HCT116 (cell line): ENCODE measurements around the gene MINDY4.

Experiments used
- CTCF ChIP-seq, 3 experiments: fragments of 200-600 bp in 1 of 3; sonication (generic) in 1 of 3; IDR thresholded peaks in 2 of 3; conservative IDR thresholded peaks in 1 of 3; 2 replicates each; pipeline ENCODE4 v1.5.1; 2012 to 2017; ENCODE audit warnings: low read depth in 2 of 3, low read length in 2 of 3, antibody characterized with exemption in 1 of 3, borderline replicate concordance in 1 of 3, control low read depth in 1 of 3, mild to moderate bottlenecking in 1 of 3, mixed read lengths in 1 of 3, mixed run types in 1 of 3, moderate library complexity in 1 of 3; ENCODE audit not compliant: insufficient read depth in 1 of 3
- MAX ChIP-seq: IDR thresholded peaks from 2 replicates; pipeline ENCODE4 v1.6.1; 2012
- POLR2A ChIP-seq: IDR thresholded peaks from 2 replicates; pipeline ENCODE4 v1.7.0; 2011; ENCODE audit warnings: borderline replicate concordance; ENCODE audit not compliant: insufficient read depth, insufficient read length; ENCODE audit errors: extremely low read depth
- RAD21 ChIP-seq: IDR thresholded peaks from 2 replicates; pipeline ENCODE4 v1.6.1; 2012; ENCODE audit warnings: low read depth, mild to moderate bottlenecking
- SIN3A ChIP-seq: IDR thresholded peaks from 2 replicates; pipeline ENCODE4 v1.6.1; 2012; ENCODE audit warnings: low read depth
- ZBTB33 ChIP-seq: IDR thresholded peaks from 2 replicates; pipeline ENCODE4 v1.6.1; 2011; ENCODE audit warnings: mild to moderate bottlenecking, low read length, moderate library complexity; ENCODE audit not compliant: insufficient replicate concordance; ENCODE audit errors: extremely low read depth

- TF ChIP-seq CTCF (IDR thresholded peaks at IDR 0.05 in 2 of 3, conservative IDR thresholded peaks at IDR 0.05 in 1 of 3; ENCODE audit: borderline replicate concordance in 1 of 3, insufficient read depth in 1 of 3, low read depth in 2 of 3, low read length in 2 of 3) (no peak), SIN3A (no peak), RAD21 (no peak), ZBTB33 (no peak), MAX (no peak), POLR2A (no peak)
Measured at GRCh38 chr7:30734497-30734896, 36.7 kb upstream of the MINDY4 start.
